Transverse colon (tissue), 3 donors: Measurements from ENCODE around the gene BANP.
"Not testable (repeated sequence)": the region's sequence is repeated elsewhere in the genome, so short reads cannot be mapped to it uniquely, and the experiment has no call there.

ENCODE experiments used
- CTCF ChIP-seq, 5 experiments: fragments of 200-600 bp in 3 of 5; fragments of 450-650 bp in 2 of 5; sonication (generic) in 3 of 5; IDR thresholded peaks; 1 replicate in 2 of 5; 2 replicates in 3 of 5; pipeline ENCODE4 v1.5.1; 2016 to 2017; ENCODE audit warnings: antibody characterized with exemption in 5 of 5, inconsistent platforms in 3 of 5, mild to moderate bottlenecking in 2 of 5, moderate library complexity in 1 of 5
- POLR2A ChIP-seq: fragments of 450-650 bp; IDR thresholded peaks from one replicate; pipeline ENCODE4 v1.6.1; 2016; ENCODE audit warnings: antibody characterized with exemption, mild to moderate bottlenecking, moderate library complexity

- TF ChIP-seq CTCF (IDR thresholded peaks at IDR 0.05); POLR2A: not testable (repeated sequence)
Observed at GRCh38 chr16:87981376-87981775, 30.1 kb downstream of the BANP start.
